NCI-H82 treated with DMSO at 0.1 percent for 48 hours (cell line): ENCODE measurements around the gene DGKZ.

Experiments used
- DNase-seq: peaks from one replicate; lab custom pipeline; 2025; ENCODE audit not compliant: unreplicated experiment; lab: John Stamatoyannopoulos, UW

Gene DGKZ

DNA sequence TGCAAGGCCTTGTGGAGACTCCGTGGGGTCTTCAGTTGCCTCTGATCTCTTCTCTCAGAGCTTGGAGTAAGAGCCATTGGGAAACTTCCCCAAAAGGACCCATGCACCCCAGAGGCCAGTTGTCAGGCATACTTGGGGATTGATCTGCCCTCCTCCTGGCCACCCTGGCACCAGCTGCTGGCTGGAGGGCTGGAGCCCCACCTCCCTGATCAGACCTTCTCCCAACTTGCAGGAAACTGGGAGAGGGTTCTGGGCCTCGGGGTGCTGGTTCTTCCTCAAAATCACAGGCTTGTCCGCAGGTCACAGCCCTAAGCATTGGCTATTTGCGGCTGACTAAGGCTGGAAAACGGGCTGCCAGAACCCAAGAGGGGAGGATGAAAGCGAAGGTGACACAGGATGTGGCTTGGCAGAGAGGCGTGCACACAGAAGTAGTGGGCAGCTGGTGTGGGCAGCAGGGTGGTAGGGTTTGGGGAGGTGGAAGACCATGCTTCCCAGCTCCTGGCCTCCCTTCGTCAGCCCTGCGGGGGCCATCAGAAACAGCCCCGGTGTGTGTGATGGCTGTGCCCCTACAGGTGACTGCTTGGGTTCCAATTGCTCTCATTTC, 1.3 kb upstream of the DGKZ start:
- DNase-seq = no peak

DNA sequence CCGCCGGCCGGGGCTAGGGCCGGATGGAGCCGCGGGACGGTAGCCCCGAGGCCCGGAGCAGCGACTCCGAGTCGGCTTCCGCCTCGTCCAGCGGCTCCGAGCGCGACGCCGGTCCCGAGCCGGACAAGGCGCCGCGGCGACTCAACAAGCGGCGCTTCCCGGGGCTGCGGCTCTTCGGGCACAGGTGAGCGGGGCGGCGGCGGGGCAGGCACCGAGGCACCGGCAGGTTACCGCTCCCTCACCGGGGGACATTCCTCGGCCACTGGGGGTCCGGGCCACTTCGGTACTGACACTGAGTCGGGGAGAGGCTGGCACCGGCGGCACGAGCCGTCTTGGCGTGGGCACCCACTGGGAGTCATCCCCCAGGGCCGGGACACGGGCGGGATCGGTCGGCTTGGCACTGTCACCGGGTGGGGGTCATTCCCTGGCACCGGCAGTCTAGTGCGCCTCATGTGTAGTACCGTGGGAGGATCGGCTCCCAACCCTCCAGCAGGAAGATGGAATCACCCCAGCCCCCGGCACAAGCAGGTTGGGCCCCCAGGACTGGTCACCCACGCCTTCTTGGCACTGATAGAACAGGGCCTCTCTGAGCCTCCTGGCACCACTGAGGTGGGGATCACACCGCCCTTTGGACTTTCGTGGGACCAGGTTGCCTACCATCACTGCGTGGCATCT, 511 bp downstream of the DGKZ start:
- DNase-seq = no peak

DNA sequence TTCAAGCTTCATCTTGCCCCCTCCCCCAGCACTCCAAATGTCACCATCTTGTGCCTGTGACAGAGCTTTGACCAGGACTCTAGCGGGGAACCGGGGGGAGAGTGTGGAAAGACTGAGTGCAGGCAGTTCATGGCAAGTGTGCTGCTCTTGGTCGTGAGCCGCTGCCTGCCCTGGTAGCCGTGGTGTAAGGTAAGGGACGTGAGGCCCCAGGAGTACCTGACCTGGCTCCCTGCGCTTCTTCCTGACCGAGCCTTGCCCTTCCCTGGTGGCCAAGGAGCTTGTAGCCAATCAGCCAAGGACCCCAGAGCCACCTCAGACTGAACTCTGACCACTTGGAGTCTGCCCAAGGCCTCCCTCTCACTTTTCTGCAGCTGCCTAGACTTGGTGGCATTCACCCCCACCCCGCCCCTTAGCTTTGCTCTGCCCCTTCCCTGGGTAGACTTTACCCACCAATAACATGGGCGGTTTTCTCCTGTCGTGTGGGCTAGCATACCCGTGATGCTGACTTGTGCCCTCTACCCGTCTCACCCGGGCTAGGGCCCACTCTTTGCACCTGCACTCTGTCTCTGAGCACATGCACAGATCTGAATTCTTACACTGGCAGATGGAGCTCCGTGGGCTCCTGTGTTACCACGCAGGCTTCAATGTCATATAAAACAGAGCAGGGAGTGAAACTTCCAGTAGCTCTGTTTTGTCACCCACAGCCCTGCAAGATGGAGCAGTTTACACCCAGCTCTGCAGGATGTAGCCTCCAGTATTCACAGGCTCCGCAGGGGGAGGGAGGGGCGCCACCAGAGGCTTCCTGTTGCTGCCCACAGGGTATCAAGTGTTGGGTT, 1.5 kb downstream of the DGKZ start:
- DNase-seq = no peak

DNA sequence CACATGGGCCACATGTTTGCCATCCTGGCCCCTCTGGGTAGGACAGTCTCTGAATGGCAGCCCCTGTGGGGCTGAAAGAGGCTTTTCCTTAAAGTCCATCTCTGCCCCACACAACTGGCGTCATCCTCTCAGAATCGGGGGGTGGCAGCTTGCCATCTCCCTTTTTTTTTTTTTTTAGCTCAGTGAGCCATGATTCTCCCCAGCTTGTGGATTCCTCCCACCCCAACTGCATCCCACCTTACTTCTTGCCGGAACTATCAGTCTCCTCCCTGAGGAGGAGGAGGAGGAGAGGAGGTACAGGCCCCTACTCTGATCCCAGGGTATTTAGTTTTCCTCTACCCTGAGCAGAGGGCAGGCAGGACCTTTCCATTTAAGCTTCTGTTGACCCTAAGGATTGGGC, 3.4 kb downstream of the DGKZ start:
- DNase-seq = no peak

DNA sequence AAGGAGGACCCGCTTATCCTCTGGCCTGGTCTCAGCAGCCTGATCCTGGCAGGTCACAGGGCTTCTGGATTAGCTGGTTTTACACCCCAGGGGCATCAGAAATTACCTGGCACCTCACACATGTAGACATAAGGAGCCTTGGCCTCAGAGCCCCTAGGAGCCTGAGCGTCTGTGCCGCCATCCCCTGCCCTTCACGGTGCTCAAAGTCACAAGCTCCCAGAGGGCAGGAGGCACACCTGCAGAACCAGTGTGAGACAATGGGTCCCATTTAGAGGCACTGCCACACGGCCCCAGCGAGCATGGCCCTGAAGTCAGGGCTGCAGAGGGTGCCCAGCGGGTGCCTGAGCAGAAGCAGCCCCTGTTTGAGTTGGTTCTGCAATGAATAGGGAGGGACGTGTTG, 3.9 kb downstream of the DGKZ start:
- DNase-seq = no peak

DNA sequence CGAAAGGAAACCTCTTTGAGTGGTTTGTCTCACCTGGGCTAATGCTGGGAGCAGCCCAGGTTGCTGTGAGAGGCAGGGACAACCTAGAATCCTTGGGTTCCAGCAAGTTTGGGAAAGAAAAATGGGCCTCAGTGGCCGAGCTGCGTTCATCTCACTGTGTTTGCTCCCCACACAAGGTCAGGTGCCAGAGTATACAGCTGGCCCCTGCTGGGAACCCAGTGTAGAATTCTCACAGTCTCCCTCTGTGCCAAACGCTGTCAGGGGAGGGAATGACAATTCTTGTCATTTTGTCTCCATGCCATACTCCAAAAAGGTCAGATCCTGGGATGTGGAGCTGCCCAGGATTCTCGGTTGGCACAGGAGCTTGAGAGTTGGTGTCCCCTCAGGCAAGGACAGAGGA, 4.3 kb downstream of the DGKZ start:
- DNase-seq = no peak

DNA sequence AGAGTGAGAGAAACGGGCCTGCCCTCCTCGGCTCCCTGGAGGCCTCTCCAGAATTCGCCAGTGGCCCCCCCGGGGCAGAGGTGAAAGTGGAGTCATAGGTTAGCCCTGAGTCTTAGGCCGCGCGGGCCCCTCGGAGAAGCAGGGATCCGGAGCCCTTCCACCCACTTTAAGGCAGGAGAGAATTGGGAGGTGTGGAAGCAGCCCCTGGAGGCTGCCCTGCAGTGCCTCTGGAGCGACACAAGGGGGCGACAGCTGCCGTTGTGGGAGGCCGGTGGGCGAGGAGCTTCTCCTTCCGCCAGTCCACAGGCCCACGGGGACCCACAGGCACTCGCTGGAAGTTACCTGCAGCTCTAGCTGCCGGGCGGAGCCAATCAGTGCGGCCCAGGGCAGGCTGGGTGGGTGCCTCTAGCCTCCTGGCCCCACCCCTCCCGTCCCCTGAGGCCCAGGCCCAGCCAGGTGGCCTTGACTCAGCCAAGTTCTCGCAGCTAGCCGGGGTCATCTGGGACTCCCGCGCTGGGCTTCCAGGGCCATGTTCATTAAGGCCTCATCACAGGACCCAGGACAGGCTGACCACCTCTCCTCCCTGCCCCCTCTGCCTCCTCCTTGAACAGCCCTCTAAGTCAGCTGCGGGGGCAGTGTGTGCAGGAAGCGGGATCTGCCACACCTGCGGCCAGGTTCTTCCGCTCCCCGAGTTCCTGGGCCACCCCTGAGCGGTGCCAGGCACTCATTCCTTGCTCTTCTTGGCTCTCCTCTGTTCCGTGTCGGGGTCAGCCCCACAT, 5.0 kb downstream of the DGKZ start:
- DNase-seq = no peak

DNA sequence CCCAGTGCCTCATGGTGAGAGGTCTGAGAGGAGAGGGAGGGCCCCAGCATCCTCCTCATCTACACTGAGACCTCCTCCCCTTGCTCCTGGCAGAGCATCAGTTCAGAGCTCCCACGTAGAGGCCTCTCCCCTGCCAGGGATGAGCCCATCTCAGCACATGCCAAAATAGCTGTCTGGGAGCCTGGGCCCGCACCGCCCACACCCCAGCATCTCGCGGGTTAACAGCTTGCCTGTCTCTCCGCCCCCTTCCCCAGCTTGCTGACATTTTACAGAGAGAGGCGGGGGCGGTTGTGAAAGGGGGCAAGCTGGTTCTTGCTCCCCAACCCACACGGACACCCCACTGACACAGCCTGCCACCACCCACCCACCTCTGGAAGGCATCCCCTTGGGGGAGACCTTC, 6.4 kb downstream of the DGKZ start:
- DNase-seq = no peak

DNA sequence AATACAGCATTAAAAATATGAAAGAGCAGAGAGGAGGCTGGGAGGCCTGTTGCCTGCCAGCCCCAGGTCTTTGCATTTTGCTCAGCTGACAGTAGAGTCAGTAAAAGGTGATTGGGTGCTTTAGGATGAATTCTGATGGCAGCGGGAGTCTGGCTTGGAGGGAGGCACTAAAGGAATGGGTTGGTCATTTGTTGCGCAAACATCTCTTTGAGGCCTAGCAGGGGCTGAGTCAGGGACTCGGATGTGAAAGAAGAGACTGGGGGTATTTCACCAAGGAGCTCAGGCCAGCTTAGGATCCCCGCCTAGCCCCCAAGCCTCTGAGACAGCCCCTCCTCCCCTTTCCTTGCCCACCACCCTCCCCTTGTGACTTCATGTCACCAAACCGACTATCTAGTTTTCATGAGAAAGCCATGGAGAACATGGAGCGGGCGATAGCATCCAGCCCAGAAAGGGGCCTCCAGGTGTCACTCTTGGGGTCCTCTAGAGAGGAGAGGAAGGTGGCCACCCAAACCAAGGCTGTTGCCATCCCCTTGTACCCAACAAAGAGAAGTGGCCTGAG, 9.7 kb downstream of the DGKZ start:
- no peak for DNase-seq

DNA sequence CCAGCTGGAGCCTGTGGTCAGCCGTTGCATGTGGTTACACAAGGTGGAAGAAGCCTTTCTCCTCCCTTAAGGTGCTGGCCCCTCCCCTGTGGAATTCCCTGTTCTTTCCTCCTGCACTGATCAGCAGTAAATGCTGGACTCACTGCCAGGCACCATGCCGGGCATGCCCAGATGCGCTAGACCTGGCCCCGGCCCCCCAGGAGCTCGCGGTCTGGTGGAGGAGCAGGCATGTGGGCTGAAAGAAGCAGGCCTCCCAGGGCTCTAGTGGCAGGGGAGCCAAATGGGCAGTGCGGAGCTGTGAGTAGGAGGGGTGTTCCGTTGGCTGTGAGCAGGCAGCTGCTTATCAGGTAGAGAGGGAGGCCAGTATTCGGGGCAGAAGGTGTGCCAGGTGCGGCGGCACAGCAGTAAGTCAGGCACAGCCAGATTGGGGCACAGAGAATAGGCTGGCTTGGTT, 10.2 kb downstream of the DGKZ start:
- DNase-seq = no peak

DNA sequence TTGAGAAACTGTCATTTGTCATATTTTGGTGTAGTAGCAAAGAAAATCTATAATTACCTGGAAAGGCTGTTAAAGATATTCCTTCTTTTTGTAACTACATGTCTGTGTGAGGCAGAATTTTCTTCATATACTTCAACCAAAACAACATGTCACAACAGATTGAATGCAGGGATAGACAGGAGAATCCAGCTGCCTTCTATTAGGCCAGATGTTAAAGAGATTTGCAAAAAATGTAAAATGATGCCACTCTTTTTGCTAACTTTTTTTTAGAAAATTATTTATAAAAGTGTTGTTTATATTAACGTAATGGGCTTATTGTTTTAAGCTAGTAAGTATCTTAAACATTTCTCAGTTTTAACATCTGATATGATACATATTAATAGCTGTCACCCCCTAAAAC, 12.7 kb downstream of the DGKZ start:
- no peak for DNase-seq

DNA sequence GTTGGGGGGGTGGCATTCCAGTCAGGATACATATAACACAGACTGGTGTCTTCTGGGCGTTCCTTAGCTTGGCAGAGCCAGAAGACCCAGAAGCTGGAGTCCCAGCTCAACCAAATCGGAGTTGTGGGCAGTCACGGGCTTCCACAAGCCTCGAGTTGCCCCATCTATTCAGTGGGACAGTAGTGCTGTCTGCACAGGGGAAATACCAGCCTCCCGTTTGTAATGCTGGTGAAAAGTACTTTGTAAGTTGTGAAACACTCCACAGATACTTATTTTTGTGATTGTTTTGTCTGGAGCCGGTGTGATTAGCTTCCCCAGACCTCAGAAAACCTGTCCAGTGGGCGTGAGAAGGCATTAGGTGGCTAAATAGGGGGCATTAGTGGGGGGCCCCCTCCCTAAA, 13.6 kb downstream of the DGKZ start:
- no peak for DNase-seq

DNA sequence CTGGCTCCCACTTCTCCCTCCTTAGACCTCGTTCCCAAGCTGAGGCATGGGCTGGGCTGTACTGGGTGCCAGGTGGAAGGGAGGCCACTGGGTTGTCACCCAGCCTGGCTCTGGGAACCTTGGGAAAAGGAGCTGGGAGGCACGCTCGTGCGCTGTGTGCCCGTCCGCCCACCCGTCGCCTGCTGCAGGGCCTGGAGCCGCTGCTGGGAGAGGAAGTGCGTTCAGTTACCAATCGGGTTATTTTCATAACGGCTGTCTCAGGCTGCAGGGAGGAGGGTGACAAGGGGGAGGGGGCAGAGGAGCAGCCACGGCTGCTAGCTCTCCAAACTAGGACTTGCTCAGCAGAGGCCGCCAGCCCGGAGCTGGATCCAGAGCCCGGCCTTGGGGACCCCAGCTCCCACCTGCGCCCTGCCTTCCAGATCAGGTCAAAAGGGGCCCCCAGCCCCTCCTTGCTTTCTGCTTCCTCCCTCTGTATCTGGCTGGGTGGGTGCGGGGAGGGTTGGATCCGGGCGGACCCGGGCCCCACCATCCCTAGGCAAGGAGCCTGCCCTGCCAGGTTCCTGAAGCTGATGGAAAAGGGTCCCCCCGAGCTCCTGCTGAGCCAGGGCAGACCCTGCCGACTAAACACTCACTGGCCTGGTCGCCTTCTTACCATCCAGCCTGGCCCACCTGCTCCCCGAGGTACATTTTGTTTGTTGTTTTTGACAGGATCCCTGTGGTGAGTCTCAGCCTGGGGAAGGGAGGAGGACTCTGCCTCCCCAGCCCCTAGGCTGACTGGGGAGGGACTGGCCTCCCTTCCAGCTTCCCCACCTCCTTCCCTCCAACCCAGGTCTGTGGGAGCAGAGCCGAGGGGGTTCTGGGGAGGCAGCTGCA, 14.3 kb downstream of the DGKZ start:
- no peak for DNase-seq

DNA sequence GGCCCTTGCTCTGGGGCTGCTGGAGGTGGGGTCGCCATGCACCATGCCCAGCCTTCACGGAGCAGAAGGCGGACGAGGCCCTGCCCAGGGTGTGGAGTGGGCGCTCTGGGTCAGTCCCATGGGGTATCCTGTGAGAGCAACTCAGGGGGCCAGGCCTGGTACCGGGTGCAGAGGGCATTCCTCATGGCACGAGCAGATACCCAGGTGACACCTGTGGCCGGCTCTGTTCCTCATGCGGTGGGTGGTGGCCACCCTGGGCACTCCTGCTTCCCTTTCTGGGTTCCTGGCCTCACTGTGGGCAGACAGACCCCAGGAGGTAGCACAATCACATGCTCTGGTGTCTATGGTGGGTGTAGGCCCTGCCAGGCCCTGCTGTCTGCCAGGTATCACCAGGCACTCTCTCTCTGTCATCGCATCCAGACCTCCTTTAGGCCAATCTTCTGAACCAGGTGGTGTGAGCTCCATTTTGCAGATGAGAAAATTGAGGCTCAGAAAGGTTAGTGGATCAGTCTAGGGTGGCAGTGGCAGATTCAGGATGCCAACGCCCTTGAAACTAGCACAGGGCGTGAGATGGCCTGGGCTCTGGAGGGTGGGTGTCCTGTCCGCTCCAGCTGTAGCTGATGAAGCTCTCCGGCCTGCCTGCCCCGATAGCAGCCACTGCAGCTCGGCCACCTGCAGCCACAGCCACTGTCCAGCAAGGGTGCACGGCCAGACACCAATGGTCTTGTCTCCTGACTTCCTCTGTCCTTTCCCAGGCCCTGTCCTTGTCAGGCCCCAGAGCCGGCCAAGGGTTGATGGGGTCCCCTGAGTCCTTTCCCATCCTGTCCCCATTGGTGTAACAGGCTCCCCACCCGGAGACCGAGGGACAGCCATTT, 15.1 kb downstream of the DGKZ start:
- DNase-seq = no peak

DNA sequence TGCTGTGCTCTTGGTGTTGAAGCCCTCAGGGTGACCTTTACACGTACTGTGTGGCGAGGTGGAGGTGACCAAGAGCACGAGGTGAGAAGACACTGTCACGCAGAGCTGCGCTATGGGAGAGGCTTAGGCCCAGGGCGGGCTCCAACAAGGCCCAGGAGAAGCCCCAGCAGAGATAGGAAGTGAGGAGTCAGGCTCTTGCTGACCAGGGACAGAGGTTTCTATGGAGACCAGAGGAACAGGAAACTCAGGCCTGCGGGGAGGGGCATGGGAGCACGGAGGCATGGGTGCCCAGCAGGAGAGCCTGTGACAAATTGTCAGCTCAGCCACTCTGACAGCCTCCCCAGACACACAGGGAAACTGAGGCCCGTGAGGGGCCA, 15.8 kb downstream of the DGKZ start:
- DNase-seq = no peak

DNA sequence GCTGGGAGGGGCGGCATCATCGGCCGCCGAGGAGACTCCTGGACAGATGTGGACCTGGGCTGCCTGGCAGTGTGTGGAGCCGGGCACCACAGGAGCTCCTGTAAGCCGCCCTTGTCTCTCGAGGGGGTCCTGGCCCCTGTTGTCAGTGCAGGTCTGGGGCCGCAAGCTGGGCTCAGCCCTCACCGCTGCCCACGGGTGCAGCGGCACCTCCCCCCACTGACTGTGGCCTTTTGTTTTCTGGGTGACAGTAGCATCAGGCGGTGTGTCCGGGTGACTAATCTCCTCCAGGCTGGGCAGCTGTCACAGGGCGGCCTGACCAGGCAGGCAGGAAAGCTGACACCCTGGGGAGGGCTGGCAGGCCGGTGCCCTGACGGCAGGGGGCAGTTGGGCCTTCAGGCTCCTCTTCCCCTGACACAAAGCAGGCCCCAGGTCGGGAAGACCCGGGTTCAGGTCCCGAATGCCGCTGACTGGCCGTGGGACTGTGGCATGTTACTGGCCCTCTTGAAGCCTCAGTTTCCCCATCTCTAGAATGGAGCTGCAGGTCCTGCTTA, 16.3 kb downstream of the DGKZ start:
- no peak for DNase-seq

DNA sequence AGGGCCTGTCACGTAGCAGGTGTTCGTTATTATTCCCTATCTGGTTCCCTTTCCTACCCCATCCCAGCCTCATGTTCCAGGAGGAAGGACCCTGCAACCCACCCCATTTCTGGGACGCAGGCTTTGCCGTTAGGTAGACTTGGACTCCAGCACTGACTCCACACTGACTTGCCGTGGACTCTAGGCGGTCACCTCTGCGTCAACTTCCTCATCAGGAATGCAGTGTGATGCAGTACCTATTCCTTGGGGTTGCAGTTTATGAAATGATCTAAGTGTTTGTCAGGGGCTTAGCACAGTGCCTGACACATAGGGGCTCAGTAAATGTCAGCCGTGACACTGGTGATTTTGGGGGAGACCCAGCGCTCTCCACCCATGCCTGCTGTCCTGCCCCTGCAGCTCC, 16.8 kb downstream of the DGKZ start:
- no peak for DNase-seq

DNA sequence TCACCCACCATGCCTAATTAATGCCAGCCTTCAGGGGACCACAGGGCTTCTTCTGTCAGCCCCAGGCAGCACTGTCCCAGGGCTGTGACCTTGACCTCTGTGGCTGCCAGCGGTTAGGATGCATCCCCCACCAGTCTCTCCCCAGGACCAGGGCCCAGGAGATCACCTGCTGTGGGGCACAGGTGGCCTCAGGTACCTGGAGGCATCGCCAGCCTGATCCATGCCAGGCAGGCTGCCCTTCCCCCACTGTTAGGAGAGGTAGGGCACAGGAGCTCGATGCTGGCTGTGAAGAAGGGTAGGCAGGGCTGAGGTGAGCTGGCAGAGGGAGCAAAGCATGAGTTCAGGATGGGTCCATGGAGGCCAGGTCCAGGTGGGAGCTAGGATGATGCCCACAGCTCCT, 17.5 kb downstream of the DGKZ start:
- DNase-seq = no peak

DNA sequence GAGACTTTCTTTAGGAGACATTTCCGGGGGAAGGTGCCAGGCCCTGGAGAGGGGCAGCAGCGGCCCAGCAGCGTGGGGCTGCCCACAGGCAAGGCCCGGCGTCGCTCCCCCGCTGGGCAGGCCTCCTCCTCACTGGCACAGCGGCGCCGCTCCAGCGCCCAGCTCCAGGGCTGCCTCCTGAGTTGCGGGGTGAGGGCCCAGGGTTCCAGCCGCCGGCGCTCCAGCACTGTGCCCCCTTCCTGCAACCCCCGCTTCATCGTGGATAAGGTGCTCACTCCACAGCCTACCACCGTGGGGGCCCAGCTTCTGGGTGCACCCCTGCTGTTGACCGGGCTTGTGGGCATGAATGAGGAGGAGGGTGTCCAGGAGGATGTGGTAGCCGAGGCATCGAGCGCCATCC, 19.0 kb downstream of the DGKZ start:
- no peak for DNase-seq
